GM19328 (cell line): Measurements from ENCODE around the gene APLF.

Source experiments
- ATAC-seq: cut with Tn5 transposase; IDR thresholded peaks from one replicate; pipeline ENCODE4 v1.9.1; 2021; ENCODE audit warnings: mild to moderate bottlenecking, moderate library complexity; ENCODE audit not compliant: unreplicated experiment

The APLF gene

GRCh38 chr2:68467077-68467960, at the start of gene APLF, which contains the start of gene FBXO48:
Gene APLF, plus strand, starts transcription at chr2:68467585. Its CDS starts 147 bp downstream, at chr2:68467732.
Gene FBXO48, minus strand, starts transcription at chr2:68467294. Its CDS starts 2,149 bp downstream, at chr2:68465145.
- ATAC-seq: peak; percentile 95

- ATAC-seq: no peak
These were observed 49.5 kb upstream of the APLF start for GRCh38 chr2:68417926-68418325.

GRCh38 chr2:68418419-68418818, 49.0 kb upstream of the APLF start:
- no peak for ATAC-seq

- ATAC-seq: no peak
These were observed 48.5 kb upstream of the APLF start for GRCh38 chr2:68418855-68419254.

GRCh38 chr2:68420254-68420910, 47.0 kb upstream of the APLF start:
- ATAC-seq: no peak

- ATAC-seq: peak; percentile 54
These were observed 43.3 kb upstream of the APLF start for GRCh38 chr2:68423966-68424650.

GRCh38 chr2:68425503-68425902, 41.9 kb upstream of the APLF start:
- no peak for ATAC-seq

- ATAC-seq: no peak
These were observed 40.9 kb upstream of the APLF start for GRCh38 chr2:68426446-68426845.

GRCh38 chr2:68426848-68427579, 40.4 kb upstream of the APLF start:
- ATAC-seq: no peak

- ATAC-seq: no peak
These were observed 39.3 kb upstream of the APLF start for GRCh38 chr2:68428126-68428525.

- ATAC-seq: no peak
These were observed 38.6 kb upstream of the APLF start for GRCh38 chr2:68428746-68429145.

- ATAC-seq: no peak
These were observed 38.0 kb upstream of the APLF start for GRCh38 chr2:68429311-68429826.

- no peak for ATAC-seq
These were observed 35.9 kb upstream of the APLF start for GRCh38 chr2:68431316-68431972.

GRCh38 chr2:68432696-68433658, 34.4 kb upstream of the APLF start:
- ATAC-seq: no peak

- ATAC-seq: no peak
These were observed 32.4 kb upstream of the APLF start for GRCh38 chr2:68434981-68435380.

- no peak for ATAC-seq
These were observed 31.8 kb upstream of the APLF start for GRCh38 chr2:68435615-68436014.

GRCh38 chr2:68436270-68436669, 31.1 kb upstream of the APLF start:
- ATAC-seq: no peak

GRCh38 chr2:68438455-68439303, 28.7 kb upstream of the APLF start:
- ATAC-seq: no peak
